ENCODE data around the gene MON1B.
"Not testable (repeated sequence)": the region's sequence is repeated elsewhere in the genome, so short reads cannot be mapped to it uniquely, and the experiment has no call there.

Gene MON1B

GRCh38 chr16:77199211-77199610 is 8.2 kb downstream of the MON1B start, which contains the start of gene SYCE1L:
Gene SYCE1L (plus strand): TSS chr16:77199408. CDS start chr16:77199452, 44 bp downstream.
- no peak for DNase-seq

- no peak for DNase-seq
Measured at GRCh38 chr16:77206533-77206932, 15.5 kb downstream of the MON1B start.

GRCh38 chr16:77207030-77207429 is 16.0 kb downstream of the MON1B start:
- DNase-seq, result no peak

GRCh38 chr16:77208382-77208781 is 17.4 kb downstream of the MON1B start:
- no peak for DNase-seq

- DNase-seq, result peak; percentile 81 to 95 (median 94)
Measured at GRCh38 chr16:77211880-77212740, 21.1 kb downstream of the MON1B start.

GRCh38 chr16:77212741-77213541 is 22.0 kb downstream of the MON1B start:
- peak; percentile 66 to 86 (median 86) for DNase-seq

- no peak for DNase-seq
Measured at GRCh38 chr16:77213542-77214106, 22.6 kb downstream of the MON1B start.

GRCh38 chr16:77214411-77215138 is 23.6 kb downstream of the MON1B start:
- DNase-seq, result no peak

- DNase-seq, result no peak
Measured at GRCh38 chr16:77219437-77219836, 28.4 kb downstream of the MON1B start.

- DNase-seq, result no peak
Measured at GRCh38 chr16:77220427-77220826, 29.4 kb downstream of the MON1B start.

GRCh38 chr16:77221482-77221881 is 30.5 kb downstream of the MON1B start:
- DNase-seq, result no peak

- DNase-seq, result peak; percentile 1 to 11 (median 6)
Measured at GRCh38 chr16:77223184-77223583, 32.2 kb downstream of the MON1B start.

- no peak for DNase-seq
Measured at GRCh38 chr16:77225182-77225581, 34.2 kb downstream of the MON1B start.

GRCh38 chr16:77227745-77228144 is 36.8 kb downstream of the MON1B start:
- DNase-seq, result no peak

- no peak for DNase-seq
Measured at GRCh38 chr16:77231047-77231446, 40.1 kb downstream of the MON1B start.

- DNase-seq, result no peak
Measured at GRCh38 chr16:77233799-77234519, 43.0 kb downstream of the MON1B start.

- no peak for DNase-seq
Measured at GRCh38 chr16:77234611-77235010, 43.6 kb downstream of the MON1B start.

- peak; percentile 67 to 90 (median 85) for DNase-seq
Measured at GRCh38 chr16:77236063-77236511, 45.1 kb downstream of the MON1B start.

- peak in 1 of 3 experiments; percentile 56 for DNase-seq
Measured at GRCh38 chr16:77238593-77238992, 47.6 kb downstream of the MON1B start.

- not testable (repeated sequence) for DNase-seq
Measured at GRCh38 chr16:77242471-77242870, 51.5 kb downstream of the MON1B start.

- DNase-seq, result no peak
Measured at GRCh38 chr16:77246150-77246549, 55.2 kb downstream of the MON1B start.

- DNase-seq, result no peak
Measured at GRCh38 chr16:77250400-77250799, 59.4 kb downstream of the MON1B start.

All from NCI-H1417 (cell line).